Measurements from ENCODE around the gene SMARCA4. TPM values are rescaled to one million over a fixed set of nuclear protein-coding genes. Genes with fewer than 3 reads are reported as not detected.

The SMARCA4 gene
- total and polyA plus RNA-seq, 3 donors from 2014 or later = 141 to 188 (median 180) TPM

GRCh38 chr19:10998666-10999065 lies 37.8 kb downstream of the SMARCA4 start:
- intact Hi-C loops (cut with DNase I; ENCODE audit: low total_unique reads) = no loop called here
- no peak for DNase-seq
- WGBS, 2 donors = 90 to 98% methylated on average over 5 to 7 of the region's 7 CpGs
- Histone ChIP-seq H3K36me3 (ENCODE audit: low read depth, missing control alignments) (no peaks in the 10 kb centered on the region), H3K27me3 (no peaks in the 10 kb centered on the region), H3K27ac (no peak overlapping the region), H3K9me3 (no peaks in the 10 kb centered on the region), H3K4me1 (peaks cover 7% of the 10 kb centered on the region), H3K4me3 (no peak overlapping the region)
- TF ChIP-seq CTCF (IDR thresholded peaks at IDR 0.05) (no peak), POLR2A (IDR thresholded peaks at IDR 0.05) (no peak)

GRCh38 chr19:11005521-11005920 lies 44.7 kb downstream of the SMARCA4 start:
- no peaks in the 10 kb centered on the region for H3K4me1 ChIP-seq
- H3K4me3 ChIP-seq = no peak overlapping the region
- DNase-seq = no peak
- WGBS, 2 donors = 89 to 95% methylated on average over 5 of the region's 5 CpGs
- TF ChIP-seq POLR2A (IDR thresholded peaks at IDR 0.05) (no peak), CTCF (IDR thresholded peaks at IDR 0.05) (no peak)
- H3K27ac ChIP-seq = no peak overlapping the region
- H3K27me3 ChIP-seq = no peaks in the 10 kb centered on the region
- H3K9me3 ChIP-seq = no peaks in the 10 kb centered on the region
- intact Hi-C loops (cut with DNase I; ENCODE audit: low total_unique reads) = no loop called here
- H3K36me3 ChIP-seq (ENCODE audit: low read depth, missing control alignments) = no peaks in the 10 kb centered on the region

- 95 to 98% methylated on average over 5 of the region's 5 CpGs for WGBS, 2 donors
- intact Hi-C loops (cut with DNase I; ENCODE audit: low total_unique reads) = no loop called here
- H3K36me3 ChIP-seq (ENCODE audit: low read depth, missing control alignments) = no peaks in the 10 kb centered on the region
- H3K4me1 ChIP-seq = no peaks in the 10 kb centered on the region
- no peaks in the 10 kb centered on the region for H3K27me3 ChIP-seq
- DNase-seq = no peak
- TF ChIP-seq POLR2A (IDR thresholded peaks at IDR 0.05) (no peak), CTCF (IDR thresholded peaks at IDR 0.05) (no peak)
- H3K9me3 ChIP-seq = no peaks in the 10 kb centered on the region
- no peak overlapping the region for H3K27ac ChIP-seq
- H3K4me3 ChIP-seq = no peak overlapping the region
Measured at GRCh38 chr19:11007385-11007784, 46.6 kb downstream of the SMARCA4 start.

GRCh38 chr19:11007962-11008532 lies 47.2 kb downstream of the SMARCA4 start:
- Histone ChIP-seq H3K36me3 (ENCODE audit: low read depth, missing control alignments) (no peaks in the 10 kb centered on the region), H3K27me3 (no peaks in the 10 kb centered on the region), H3K4me1 (no peaks in the 10 kb centered on the region), H3K4me3 (no peak overlapping the region), H3K9me3 (no peaks in the 10 kb centered on the region), H3K27ac (no peak overlapping the region)
- TF ChIP-seq CTCF (IDR thresholded peaks at IDR 0.05) = no peak
- no peak for TF ChIP-seq POLR2A (IDR thresholded peaks at IDR 0.05)
- 94 to 96% methylated on average over 14 of the region's 14 CpGs for WGBS, 2 donors
- no peak for DNase-seq
- intact Hi-C loops (cut with DNase I; ENCODE audit: low total_unique reads) = no loop called here

- no peak for DNase-seq
- H3K27me3 ChIP-seq = no peaks in the 10 kb centered on the region
- H3K4me3 ChIP-seq = no peak overlapping the region
- intact Hi-C loops (cut with DNase I; ENCODE audit: low total_unique reads) = no loop called here
- no peaks in the 10 kb centered on the region for H3K4me1 ChIP-seq
- TF ChIP-seq CTCF (IDR thresholded peaks at IDR 0.05) = no peak
- TF ChIP-seq POLR2A (IDR thresholded peaks at IDR 0.05) = no peak
- H3K36me3 ChIP-seq (ENCODE audit: low read depth, missing control alignments) = no peaks in the 10 kb centered on the region
- no peak overlapping the region for H3K27ac ChIP-seq
- 90 to 95% methylated on average over 7 to 9 of the region's 9 CpGs for WGBS, 2 donors
- H3K9me3 ChIP-seq = no peaks in the 10 kb centered on the region
Measured at GRCh38 chr19:11010041-11010440, 49.2 kb downstream of the SMARCA4 start.

Data from testis (tissue), 3 donors.